ENCODE measurements around the gene MAP2K6. TPM values are rescaled to one million over a fixed set of nuclear protein-coding genes. Genes with fewer than 3 reads are reported as not detected.

MAP2K6 gene
- polyA plus RNA-seq, 1 donor (not counting 4 experiments of a cell fraction or from before 2014, with no cell fraction given): 0.39 TPM

- no peaks in the 10 kb centered on the region for H3K27me3 ChIP-seq (ENCODE audit: control insufficient read depth, extremely low read depth, insufficient read depth, low read length)
- H3K9me3 ChIP-seq (ENCODE audit: control insufficient read depth, low read depth, low read length): no peaks in the 10 kb centered on the region
- no peak for FAIRE-seq
- H3K4me1 ChIP-seq (ENCODE audit: control insufficient read depth, extremely low read depth, insufficient read depth, low read length): peaks cover 7% of the 10 kb centered on the region
- TF ChIP-seq EZH2 (IDR thresholded peaks at IDR 0.05; ENCODE audit: low read length): no peak
- no peak for TF ChIP-seq CTCF (optimal IDR thresholded peaks at IDR 0.05 in 1 of 3, IDR thresholded peaks at IDR 0.05 in 1 of 3, conservative IDR thresholded peaks at IDR 0.05 in 1 of 3; ENCODE audit: extremely low read depth in 1 of 3, insufficient read depth in 2 of 3, low read length in 3 of 3)
- no peaks in the 10 kb centered on the region for H3K79me2 ChIP-seq (ENCODE audit: control insufficient read depth, insufficient read depth, low read length)
- no peaks in the 10 kb centered on the region for H3K36me3 ChIP-seq (ENCODE audit: control insufficient read depth in 2 of 2, extremely low read depth in 1 of 2, insufficient read depth in 2 of 2, low read length in 2 of 2)
- no peaks in the 10 kb centered on the region for H3K9me1 ChIP-seq (ENCODE audit: control insufficient read depth, extremely low read depth, insufficient read depth, low read length)
- no peak overlapping the region for H3K9ac ChIP-seq (ENCODE audit: control insufficient read depth, extremely low read depth, insufficient read depth, low read length)
- H2AFZ ChIP-seq (ENCODE audit: control insufficient read depth, low read length): no peak overlapping the region
- dilution Hi-C loops (cut with MboI; ENCODE audit: extremely low pct_ligation_motif_present, low sequenced_read_pairs): no loop called here
- no peak for DNase-seq (ENCODE audit: low read depth, low spot score)
- no peak overlapping the region for H3K27ac ChIP-seq (ENCODE audit: control insufficient read depth, insufficient read depth, low read length)
- no peak overlapping the region for H3K4me3 ChIP-seq (ENCODE audit: control insufficient read depth in 2 of 3, extremely low read depth in 1 of 3, insufficient read depth in 2 of 3, low read depth in 1 of 3, low read length in 3 of 3)
- no peaks in the 10 kb centered on the region for H4K20me1 ChIP-seq (ENCODE audit: control insufficient read depth, extremely low read depth, insufficient read depth, low read length)
- H3K4me2 ChIP-seq (ENCODE audit: control insufficient read depth, extremely low read depth, insufficient read depth, low read depth, low read length): no peak overlapping the region
Observed at GRCh38 chr17:69410671-69411070, 3.8 kb upstream of the MAP2K6 start.

- Histone ChIP-seq H3K36me3 (ENCODE audit: control insufficient read depth in 2 of 2, extremely low read depth in 1 of 2, insufficient read depth in 2 of 2, low read length in 2 of 2) (no peaks in the 10 kb centered on the region), H3K9ac (ENCODE audit: control insufficient read depth, extremely low read depth, insufficient read depth, low read length) (no peak overlapping the region), H3K4me2 (ENCODE audit: control insufficient read depth, extremely low read depth, insufficient read depth, low read depth, low read length) (no peak overlapping the region), H3K4me1 (ENCODE audit: control insufficient read depth, extremely low read depth, insufficient read depth, low read length) (peaks cover 7% of the 10 kb centered on the region), H3K9me3 (ENCODE audit: control insufficient read depth, low read depth, low read length) (no peaks in the 10 kb centered on the region), H2AFZ (ENCODE audit: control insufficient read depth, low read length) (no peak overlapping the region), H4K20me1 (ENCODE audit: control insufficient read depth, extremely low read depth, insufficient read depth, low read length) (no peaks in the 10 kb centered on the region), H3K27me3 (ENCODE audit: control insufficient read depth, extremely low read depth, insufficient read depth, low read length) (no peaks in the 10 kb centered on the region), H3K4me3 (ENCODE audit: control insufficient read depth in 2 of 3, extremely low read depth in 1 of 3, insufficient read depth in 2 of 3, low read depth in 1 of 3, low read length in 3 of 3) (no peak overlapping the region), H3K9me1 (ENCODE audit: control insufficient read depth, extremely low read depth, insufficient read depth, low read length) (no peaks in the 10 kb centered on the region), H3K79me2 (ENCODE audit: control insufficient read depth, insufficient read depth, low read length) (no peaks in the 10 kb centered on the region), H3K27ac (ENCODE audit: control insufficient read depth, insufficient read depth, low read length) (no peak overlapping the region)
- TF ChIP-seq EZH2 (IDR thresholded peaks at IDR 0.05; ENCODE audit: low read length): no peak
- no peak for TF ChIP-seq CTCF (optimal IDR thresholded peaks at IDR 0.05 in 1 of 3, IDR thresholded peaks at IDR 0.05 in 1 of 3, conservative IDR thresholded peaks at IDR 0.05 in 1 of 3; ENCODE audit: extremely low read depth in 1 of 3, insufficient read depth in 2 of 3, low read length in 3 of 3)
- dilution Hi-C loops (cut with MboI; ENCODE audit: extremely low pct_ligation_motif_present, low sequenced_read_pairs): no loop called here
- no peak for DNase-seq (ENCODE audit: low read depth, low spot score)
- no peak for FAIRE-seq
Observed at GRCh38 chr17:69411766-69412165, 2.7 kb upstream of the MAP2K6 start.

Data from keratinocyte (primary cell).